ENCODE measurements around the gene IST1. TPM values are rescaled to one million over a fixed set of nuclear protein-coding genes. Genes with fewer than 3 reads are reported as not detected.

IST1 gene
- total and polyA plus RNA-seq, 9 of the 15 experiments (the other 6 are each of a cell fraction or from before 2014, with no cell fraction given) = 135 to 334 (median 188) TPM

DNA sequence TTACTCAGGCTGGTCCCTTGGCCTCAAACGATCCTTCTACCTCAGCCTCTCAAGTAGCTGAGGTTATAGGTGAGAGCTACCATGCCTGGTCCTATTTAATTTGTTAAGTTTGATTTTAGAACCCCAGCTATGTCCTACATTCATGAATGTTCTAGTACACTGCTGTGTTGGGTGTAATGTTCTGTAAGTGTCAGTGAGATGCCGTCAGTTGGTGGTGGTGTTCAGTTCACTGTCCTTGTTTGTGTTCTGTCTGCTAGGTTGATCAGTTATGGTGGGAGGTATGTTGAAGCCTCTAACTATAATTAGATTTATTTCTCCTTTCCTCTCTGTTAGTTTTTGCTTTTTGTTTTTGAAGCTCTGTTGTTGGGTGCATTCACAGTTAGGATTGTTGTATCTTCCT, 8.3 kb downstream of the IST1 start:
- Histone ChIP-seq H3K9me3 (replicated peaks; ENCODE audit: control insufficient read depth, insufficient read depth, low read depth, low read length) (no peaks in the 10 kb centered on the region), H3K27ac (ENCODE audit: extremely low read depth, low read depth, low read length) (no peak overlapping the region), H4K20me1 (replicated peaks; ENCODE audit: control insufficient read depth, insufficient read depth, low read length) (peaks cover 24% of the 10 kb centered on the region; the same call in 1 of the 2 replicates), H3K4me1 (replicated peaks in 1 of 2; ENCODE audit: control insufficient read depth in 2 of 2, insufficient read depth in 2 of 2, low read length in 2 of 2) (peaks cover 0 to 6% of the 10 kb centered on the region in 2 experiments; a peak in 3 of 5 replicates), H3K9ac (ENCODE audit: insufficient read depth in 1 of 2, low read depth in 2 of 2, low read length in 2 of 2) (no peak overlapping the region), H3K36me3 (ENCODE audit: control insufficient read depth, insufficient read depth, low read length) (peaks cover 20% of the 10 kb centered on the region), H3K27me3 (ENCODE audit: control insufficient read depth in 2 of 2, insufficient read depth in 2 of 2, low read length in 2 of 2) (no peaks in the 10 kb centered on the region), H3K79me2 (ENCODE audit: control insufficient read depth, insufficient read depth, low read length) (peaks cover 99% of the 10 kb centered on the region), H3K4me3 (no peak overlapping the region), H2AFZ (ENCODE audit: low read depth, low read length) (no peak overlapping the region), H3K4me2 (ENCODE audit: insufficient read depth, low read length) (no peak overlapping the region), H3K9me1 (ENCODE audit: control insufficient read depth, insufficient read depth, low read length) (no peaks in the 10 kb centered on the region)
- POLR2A ChIA-PET = interaction anchor here (0.6 to 1.5 kb wide), 6 partner anchors 8 to 15 kb away, joined by 3 to 5 read pairs (median 4); partner anchors contain the start of gene IST1
- ATAC-seq (no peak; the same call in 2 of the 3 replicates), DNase-seq (ENCODE audit: extremely low read depth in 1 of 4, low spot score in 3 of 4) (no peak), FAIRE-seq (no peak)
- intact Hi-C loops (cut with micrococcal nuclease) (no loop called here), in situ Hi-C loops (cut with MboI) (no loop called here)
- TF ChIP-seq ZFP30 (CRISPR knock-in tag; IDR thresholded peaks at IDR 0.05; ENCODE audit: borderline replicate concordance) (no peak), USF2 (CRISPR knock-in tag; IDR thresholded peaks at IDR 0.05) (no peak), TARDBP (IDR thresholded peaks at IDR 0.05) (no peak), ARID2 (IDR thresholded peaks at IDR 0.05) (no peak), FOS (IDR thresholded peaks at IDR 0.05; ENCODE audit: extremely low read depth, insufficient read length) (no peak), SUPT5H (IDR thresholded peaks at IDR 0.05) (no peak), RBM34 (IDR thresholded peaks at IDR 0.05; ENCODE audit: borderline replicate concordance, insufficient read depth, low read length) (no peak)
- BruUV-seq (replicated peaks) = no TSS peak
- CTCF ChIA-PET (ENCODE audit: low intra/inter-chr PET ratio) = no interaction called here
- WGBS (ENCODE audit: insufficient coverage, low coverage, missing lambda C conversion rate) = 78% methylated on average over 2 of the region's 2 CpGs

All from K562 (cell line).